HepG2 (cell line): ENCODE measurements around the gene WHAMM.

ENCODE experiments used
- EP300 ChIP-seq, 3 experiments: sonication (generic) in 1 of 3; formaldehyde crosslinking in 1 of 3; IDR thresholded peaks; 2 replicates each; pipeline versions ENCODE4 v1.5.1 to v1.6.1; 2011 to 2020; ENCODE audit warnings: low read depth in 2 of 3, low read length in 2 of 3, borderline replicate concordance in 1 of 3, improper control_type of control experiment in 1 of 3, mild to moderate bottlenecking in 1 of 3, missing genetic modification reagents in 1 of 3, moderate library complexity in 1 of 3
- HNRNPH1 ChIP-seq: fragments of 200-400 bp; formaldehyde crosslinking; optimal IDR thresholded peaks from 2 replicates; pipeline ENCODE3; 2017; ENCODE audit warnings: mild to moderate bottlenecking, low read depth, low read length
- NR1H2 ChIP-seq: sonication (generic); formaldehyde crosslinking; IDR thresholded peaks from 2 replicates; pipeline ENCODE4 v1.8.1; 2022; ENCODE audit warnings: low read depth, missing genetic modification reagents, borderline replicate concordance
- ZNF292 ChIP-seq: sonication (generic); formaldehyde crosslinking; IDR thresholded peaks from 2 replicates; pipeline ENCODE4 v1.8.1; 2022; ENCODE audit warnings: mild to moderate bottlenecking, low read depth, missing genetic modification reagents, borderline replicate concordance
- TF ChIP-seq, protein P1 (sequence below): IDR thresholded peaks from 2 replicates; pipeline ENCODE4 v1.6.1; 2016; ENCODE audit warnings: control low read depth

DNA sequence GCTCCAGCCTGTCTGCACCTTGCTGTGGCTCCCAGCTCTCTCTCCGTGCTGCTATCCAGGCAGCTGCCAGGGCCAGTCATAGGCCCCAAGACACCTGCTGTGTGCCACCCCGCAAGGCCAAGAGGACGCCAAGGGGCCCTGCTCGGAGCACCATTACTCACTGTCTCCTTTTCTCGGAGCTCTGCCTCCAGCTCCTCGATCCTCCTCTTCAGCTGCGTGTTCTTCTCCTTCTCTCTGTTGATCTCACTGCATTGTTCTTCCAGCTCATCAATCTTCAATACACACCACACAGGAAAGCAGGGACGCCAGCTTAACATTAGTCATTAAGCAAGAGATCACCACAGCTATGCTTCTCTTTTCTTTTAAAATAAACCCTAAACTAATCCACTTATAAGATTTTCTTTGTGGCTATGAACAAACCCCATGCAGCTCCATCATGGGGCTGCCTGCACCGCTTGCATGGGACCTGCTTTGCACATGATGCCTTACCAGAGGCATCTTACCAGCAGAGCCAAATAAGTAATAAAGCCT, 42.6 kb downstream of the WHAMM start:
- no peak for TF ChIP-seq ZNF292 (CRISPR knock-in tag)
- no peak for TF ChIP-seq HNRNPH1
- TF ChIP-seq NR1H2 = no peak
- TF ChIP-seq EP300 (IDR thresholded peaks at IDR 0.05; ENCODE audit: low read depth in 2 of 2, low read length in 2 of 2) = no peak
- TF ChIP-seq EP300 (CRISPR knock-in tag; IDR thresholded peaks at IDR 0.05; ENCODE audit: borderline replicate concordance) = no peak
- TF ChIP-seq, protein P1, sequence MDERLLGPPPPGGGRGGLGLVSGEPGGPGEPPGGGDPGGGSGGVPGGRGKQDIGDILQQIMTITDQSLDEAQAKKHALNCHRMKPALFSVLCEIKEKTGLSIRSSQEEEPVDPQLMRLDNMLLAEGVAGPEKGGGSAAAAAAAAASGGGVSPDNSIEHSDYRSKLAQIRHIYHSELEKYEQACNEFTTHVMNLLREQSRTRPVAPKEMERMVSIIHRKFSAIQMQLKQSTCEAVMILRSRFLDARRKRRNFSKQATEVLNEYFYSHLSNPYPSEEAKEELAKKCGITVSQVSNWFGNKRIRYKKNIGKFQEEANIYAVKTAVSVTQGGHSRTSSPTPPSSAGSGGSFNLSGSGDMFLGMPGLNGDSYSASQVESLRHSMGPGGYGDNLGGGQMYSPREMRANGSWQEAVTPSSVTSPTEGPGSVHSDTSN (CRISPR knock-in tag) = no peak
